NCI-H446 (cell line): ENCODE measurements around the gene TNS1.

ENCODE experiments used
- DNase-seq, 2 experiments: peaks; one replicate each; lab custom pipeline; 2025; lab: John Stamatoyannopoulos, UW

Gene TNS1

GRCh38 chr2:217913436-217913835, 89.4 kb downstream of the TNS1 start:
- no peak for DNase-seq

GRCh38 chr2:217912098-217913024, 90.4 kb downstream of the TNS1 start:
- no peak for DNase-seq

- no peak for DNase-seq
Measured at GRCh38 chr2:217911283-217912097, 91.3 kb downstream of the TNS1 start.

- DNase-seq: no peak
Measured at GRCh38 chr2:217910875-217911212, 92.0 kb downstream of the TNS1 start.

- DNase-seq: no peak
Measured at GRCh38 chr2:217909156-217909820, 93.5 kb downstream of the TNS1 start.

GRCh38 chr2:217908544-217908943, 94.3 kb downstream of the TNS1 start:
- DNase-seq: no peak

- no peak for DNase-seq
Measured at GRCh38 chr2:217907266-217907665, 95.5 kb downstream of the TNS1 start.

- DNase-seq: no peak
Measured at GRCh38 chr2:217906798-217907197, 96.0 kb downstream of the TNS1 start.

- DNase-seq: no peak
Measured at GRCh38 chr2:217905896-217906295, 96.9 kb downstream of the TNS1 start.

GRCh38 chr2:217905395-217905794, 97.4 kb downstream of the TNS1 start:
- DNase-seq: no peak

- DNase-seq: no peak
Measured at GRCh38 chr2:217904614-217904965, 98.2 kb downstream of the TNS1 start.

- DNase-seq: peak in 1 of 2 experiments; percentile 43
Measured at GRCh38 chr2:217903859-217904613, 98.8 kb downstream of the TNS1 start.

GRCh38 chr2:217903142-217903858, 99.5 kb downstream of the TNS1 start:
- no peak for DNase-seq

- DNase-seq: no peak
Measured at GRCh38 chr2:217902379-217903141, 100.2 kb downstream of the TNS1 start.

GRCh38 chr2:217901835-217902378, 100.9 kb downstream of the TNS1 start:
- no peak for DNase-seq

GRCh38 chr2:217901400-217901799, 101.4 kb downstream of the TNS1 start:
- no peak for DNase-seq

GRCh38 chr2:217900780-217901360, 101.9 kb downstream of the TNS1 start:
- DNase-seq: no peak

- DNase-seq: no peak
Measured at GRCh38 chr2:217900010-217900779, 102.6 kb downstream of the TNS1 start.
